BLaER1 (cell line): Measurements from ENCODE around the gene NFIX.
A peak's percentile ranks its signal among the peaks of the same experiment; 100 is the strongest.

ENCODE experiments used
- H3K27ac ChIP-seq: shearing (Covaris generic); formaldehyde crosslinking; 2 replicates; pipeline ENCODE4 v1.8.1; 2022
- H3K27me3 ChIP-seq: shearing (Covaris generic); formaldehyde crosslinking; 2 replicates; pipeline ENCODE4 v1.8.1; 2022
- H3K36me3 ChIP-seq: shearing (Covaris generic); formaldehyde crosslinking; 2 replicates; pipeline ENCODE4 v1.8.1; 2022
- H3K4me1 ChIP-seq: shearing (Covaris generic); formaldehyde crosslinking; 2 replicates; pipeline ENCODE4 v1.8.1; 2022
- H3K4me2 ChIP-seq: shearing (Covaris generic); formaldehyde crosslinking; 2 replicates; pipeline ENCODE4 v1.8.1; 2022
- H3K4me3 ChIP-seq: shearing (Covaris generic); formaldehyde crosslinking; 2 replicates; pipeline ENCODE4 v1.8.1; 2022
- H3K9ac ChIP-seq: shearing (Covaris generic); formaldehyde crosslinking; 2 replicates; pipeline ENCODE4 v1.8.1; 2022
- H3K9me3 ChIP-seq: shearing (Covaris generic); formaldehyde crosslinking; 2 replicates; pipeline ENCODE4 v1.8.1; 2022
- H4K20me1 ChIP-seq: shearing (Covaris generic); formaldehyde crosslinking; 2 replicates; pipeline ENCODE4 v1.8.1; 2022
- Cebpa-rat ChIP-seq: shearing (Covaris generic); IDR thresholded peaks from 2 replicates; pipeline ENCODE4 v1.8.1; 2022

The NFIX gene

DNA sequence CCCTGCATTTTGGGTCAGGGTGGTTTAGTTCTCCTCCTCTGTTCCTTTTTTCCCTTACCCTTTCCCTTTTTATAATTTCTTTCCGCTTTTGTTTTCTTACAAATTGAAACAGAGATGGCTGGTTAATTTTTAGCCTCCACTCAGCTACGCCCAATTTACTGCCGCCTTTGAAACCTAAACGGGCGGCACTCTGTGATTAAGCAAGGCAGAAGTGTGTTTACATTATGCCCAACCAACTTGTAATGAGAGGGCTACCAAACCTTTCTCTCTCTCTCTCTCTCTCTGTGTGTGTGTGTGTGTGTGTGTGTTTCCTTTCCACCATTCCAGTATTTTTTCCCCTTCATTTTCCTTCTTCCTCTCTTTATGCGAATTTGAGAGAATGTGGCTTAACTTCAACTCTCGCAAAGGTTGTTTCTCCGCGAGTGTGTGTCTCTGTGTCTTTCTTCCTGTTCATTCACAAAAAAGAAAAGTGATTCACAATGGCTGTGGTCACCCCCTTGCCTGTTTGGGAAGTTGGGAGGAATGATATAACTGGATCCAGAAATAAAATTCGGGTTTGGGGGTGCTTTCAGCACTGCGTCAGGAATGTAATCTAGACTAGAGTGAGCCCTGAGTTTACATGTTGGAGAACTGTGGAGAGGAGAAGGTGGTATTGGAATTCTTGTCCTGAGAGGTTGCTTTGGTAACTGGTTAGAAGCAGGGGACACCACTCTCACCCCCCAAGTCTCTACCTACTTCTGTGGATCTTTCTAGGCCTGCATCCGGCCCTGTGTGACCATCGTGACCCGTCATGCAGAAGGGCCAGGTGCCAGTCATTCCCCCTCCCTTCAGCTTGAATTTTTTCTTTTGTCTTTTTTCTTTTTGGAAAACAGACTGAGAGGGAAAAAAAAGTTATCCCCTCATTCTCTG is 31.4 kb downstream of the NFIX start:
- peaks cover 78% of the 10 kb centered on the region for H4K20me1 ChIP-seq
- no peak overlapping the region for H3K4me3 ChIP-seq
- H3K27me3 ChIP-seq: peaks cover 20% of the 10 kb centered on the region
- peaks cover 86% of the 10 kb centered on the region for H3K4me1 ChIP-seq
- no peaks in the 10 kb centered on the region for H3K9me3 ChIP-seq
- TF ChIP-seq Cebpa-rat: no peak
- no peak overlapping the region; the same call in 1 of the 2 replicates for H3K27ac ChIP-seq
- H3K9ac ChIP-seq: peak overlapping the region; percentile 68; the same call in 1 of the 2 replicates
- H3K4me2 ChIP-seq: peak overlapping the region; percentile 98
- peaks cover 57% of the 10 kb centered on the region for H3K36me3 ChIP-seq

DNA sequence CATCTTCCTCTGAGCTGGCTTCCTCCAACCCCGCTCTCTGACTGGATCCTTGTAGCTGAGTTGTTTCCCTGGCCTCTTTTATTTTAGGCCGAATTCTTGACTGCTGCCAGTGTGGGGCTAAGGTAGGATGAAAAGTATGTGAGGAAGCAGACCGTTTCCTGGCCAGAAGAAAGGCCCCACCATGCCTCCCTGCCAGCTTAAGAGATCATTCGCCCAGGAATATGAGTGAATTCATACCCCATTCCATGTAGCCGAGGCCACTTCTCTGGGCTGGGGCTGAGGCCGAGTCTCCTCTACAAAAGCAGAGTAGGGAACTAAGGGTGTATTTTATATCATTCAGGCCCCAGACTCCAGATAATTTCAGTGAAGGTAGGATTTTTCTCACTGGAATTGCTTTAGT is 32.3 kb downstream of the NFIX start:
- TF ChIP-seq Cebpa-rat: no peak
- peak overlapping the region; percentile 98 for H3K4me2 ChIP-seq
- no peak overlapping the region; the same call in 1 of the 2 replicates for H3K27ac ChIP-seq
- peaks cover 20% of the 10 kb centered on the region for H3K27me3 ChIP-seq
- peaks cover 87% of the 10 kb centered on the region for H3K4me1 ChIP-seq
- peak overlapping the region; percentile 68; the same call in 1 of the 2 replicates for H3K9ac ChIP-seq
- peaks cover 79% of the 10 kb centered on the region for H4K20me1 ChIP-seq
- H3K4me3 ChIP-seq: no peak overlapping the region
- no peaks in the 10 kb centered on the region for H3K9me3 ChIP-seq
- H3K36me3 ChIP-seq: peaks cover 59% of the 10 kb centered on the region

DNA sequence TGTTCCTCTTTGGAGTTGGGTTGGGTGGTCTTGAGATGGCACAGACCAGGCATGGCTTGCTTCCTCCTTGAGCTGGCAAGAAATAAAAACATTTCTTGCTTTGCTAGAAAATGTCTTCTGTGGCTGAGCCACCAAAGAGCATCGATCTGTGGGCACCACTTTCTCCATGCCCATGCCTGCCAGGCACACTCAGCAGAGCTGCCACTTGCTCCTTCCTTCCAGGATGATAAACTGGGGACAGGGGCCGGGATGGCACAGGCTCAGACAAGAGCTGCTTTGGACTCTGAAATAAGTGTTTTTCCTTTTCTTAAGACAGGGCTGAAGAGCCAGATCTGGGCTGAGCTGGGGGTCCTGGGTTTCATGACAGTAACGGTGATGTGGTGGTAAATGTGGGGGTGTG is 32.8 kb downstream of the NFIX start:
- peaks cover 81% of the 10 kb centered on the region for H4K20me1 ChIP-seq
- TF ChIP-seq Cebpa-rat: no peak
- H3K9ac ChIP-seq: peak overlapping the region; percentile 42
- peaks cover 19% of the 10 kb centered on the region for H3K27me3 ChIP-seq
- H3K4me1 ChIP-seq: peaks cover 92% of the 10 kb centered on the region
- H3K4me2 ChIP-seq: peak overlapping the region; percentile 98
- peak overlapping the region; percentile 11; the same call in 1 of the 2 replicates for H3K27ac ChIP-seq
- H3K4me3 ChIP-seq: no peak overlapping the region
- H3K36me3 ChIP-seq: peaks cover 61% of the 10 kb centered on the region
- no peaks in the 10 kb centered on the region for H3K9me3 ChIP-seq

DNA sequence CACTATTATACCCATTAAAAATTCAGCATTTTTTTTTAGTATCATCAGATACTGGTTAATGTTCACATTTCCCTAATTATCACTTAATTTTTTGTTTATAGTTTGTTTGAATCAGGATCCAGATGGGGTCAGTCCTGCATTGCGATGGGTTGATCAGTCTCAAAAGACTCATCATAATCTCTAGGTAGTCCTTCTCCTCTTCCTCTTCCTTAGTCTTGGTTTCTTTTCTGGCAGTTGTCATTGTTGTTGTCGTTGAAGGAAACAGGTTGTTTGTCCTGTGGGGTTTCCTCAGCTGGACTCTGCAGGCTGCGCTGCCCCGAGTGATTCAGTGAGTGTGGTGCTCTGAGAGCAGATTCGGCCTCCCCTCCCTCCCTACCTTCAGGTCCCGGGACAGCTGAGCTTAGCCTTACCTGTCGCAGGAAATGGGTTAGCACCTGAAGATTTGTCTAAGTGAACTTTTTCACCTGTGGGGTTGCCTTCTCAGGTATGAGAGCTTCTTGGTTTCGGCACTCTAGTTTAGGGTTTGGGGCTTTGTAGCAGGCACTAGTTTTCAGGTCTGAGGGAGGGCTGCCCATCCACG is 34.1 kb downstream of the NFIX start:
- H3K4me3 ChIP-seq: no peak overlapping the region
- peaks cover 88% of the 10 kb centered on the region for H4K20me1 ChIP-seq
- 0 out of 2 replicates have a peak overlapping the region, but pooled peaks have one; percentile 6 for H3K9ac ChIP-seq
- H3K4me2 ChIP-seq: peak overlapping the region; percentile 98
- H3K27ac ChIP-seq: peak overlapping the region; percentile 49; the same call in 1 of the 2 replicates
- TF ChIP-seq Cebpa-rat: no peak
- H3K9me3 ChIP-seq: no peaks in the 10 kb centered on the region
- peaks cover 61% of the 10 kb centered on the region for H3K36me3 ChIP-seq
- peaks cover 100% of the 10 kb centered on the region for H3K4me1 ChIP-seq
- peaks cover 11% of the 10 kb centered on the region for H3K27me3 ChIP-seq

DNA sequence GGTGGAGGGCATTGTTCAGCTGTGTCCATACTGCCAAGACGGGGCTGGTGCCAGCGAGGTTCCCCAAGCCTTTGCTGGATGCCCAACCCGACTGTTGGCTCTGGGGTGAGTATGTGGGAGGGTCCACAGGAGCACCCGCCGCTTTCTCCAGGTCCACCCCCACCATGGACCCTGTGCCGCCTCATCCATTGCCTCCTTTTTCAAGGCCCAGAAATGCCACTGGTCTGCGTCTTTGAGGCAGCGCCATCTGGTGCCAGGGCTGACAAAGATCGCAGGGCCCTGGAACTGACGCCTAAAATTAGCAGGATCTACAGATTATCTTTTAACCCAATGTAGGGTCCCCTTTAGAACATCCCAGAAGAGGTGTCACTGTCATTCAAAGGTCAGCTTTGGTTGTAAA is 34.6 kb downstream of the NFIX start:
- Histone ChIP-seq H3K4me3 (no peak overlapping the region), H3K9me3 (no peaks in the 10 kb centered on the region), H3K4me1 (peaks cover 98% of the 10 kb centered on the region), H4K20me1 (peaks cover 88% of the 10 kb centered on the region), H3K27me3 (peaks cover 6% of the 10 kb centered on the region), H3K36me3 (peaks cover 57% of the 10 kb centered on the region), H3K4me2 (peak overlapping the region; percentile 98), H3K9ac (no peak overlapping the region), H3K27ac (no peak overlapping the region)
- no peak for TF ChIP-seq Cebpa-rat

DNA sequence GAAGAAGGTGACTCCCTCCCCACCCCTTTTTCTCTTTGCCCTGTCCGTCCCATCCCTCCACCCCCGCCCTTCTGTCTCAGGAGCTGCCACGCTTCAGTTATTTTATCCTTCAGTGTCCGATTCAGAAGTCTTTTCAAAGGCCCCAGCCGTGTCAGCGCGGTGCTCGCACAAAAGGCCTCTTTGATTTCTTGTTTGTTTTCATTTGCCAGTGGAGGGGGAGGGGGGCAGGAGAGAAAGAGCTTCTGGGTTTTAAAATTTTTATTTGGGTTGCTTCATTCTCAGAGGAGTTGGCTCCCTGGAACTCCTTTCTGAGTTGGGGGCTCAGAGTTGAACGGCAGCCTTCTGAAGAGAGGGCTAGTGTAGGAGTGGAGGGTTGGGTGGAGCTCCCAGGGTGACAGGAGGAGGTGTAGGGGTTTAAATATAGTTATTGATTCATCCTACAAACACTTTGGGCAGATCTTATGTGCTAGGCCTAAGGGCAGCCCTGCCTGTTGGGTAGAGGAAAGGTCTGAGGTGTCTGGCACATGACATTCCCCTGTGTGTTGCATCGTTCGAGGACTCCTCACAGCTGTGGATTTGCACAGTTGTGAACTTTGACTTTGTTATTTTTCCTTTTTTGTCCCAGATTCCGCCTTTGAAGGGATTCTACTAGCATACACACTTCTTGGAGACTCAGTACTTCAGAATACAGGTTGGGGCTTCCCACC is 36.8 kb downstream of the NFIX start:
- Histone ChIP-seq H3K4me3 (no peak overlapping the region; the same call in 1 of the 2 replicates), H3K27ac (peak overlapping the region; percentile 66), H3K27me3 (no peaks in the 10 kb centered on the region), H3K9me3 (no peaks in the 10 kb centered on the region), H3K4me2 (peak overlapping the region; percentile 80), H3K4me1 (peaks cover 97% of the 10 kb centered on the region), H3K9ac (peak overlapping the region; percentile 64), H4K20me1 (peaks cover 92% of the 10 kb centered on the region), H3K36me3 (peaks cover 46% of the 10 kb centered on the region)
- no peak for TF ChIP-seq Cebpa-rat

DNA sequence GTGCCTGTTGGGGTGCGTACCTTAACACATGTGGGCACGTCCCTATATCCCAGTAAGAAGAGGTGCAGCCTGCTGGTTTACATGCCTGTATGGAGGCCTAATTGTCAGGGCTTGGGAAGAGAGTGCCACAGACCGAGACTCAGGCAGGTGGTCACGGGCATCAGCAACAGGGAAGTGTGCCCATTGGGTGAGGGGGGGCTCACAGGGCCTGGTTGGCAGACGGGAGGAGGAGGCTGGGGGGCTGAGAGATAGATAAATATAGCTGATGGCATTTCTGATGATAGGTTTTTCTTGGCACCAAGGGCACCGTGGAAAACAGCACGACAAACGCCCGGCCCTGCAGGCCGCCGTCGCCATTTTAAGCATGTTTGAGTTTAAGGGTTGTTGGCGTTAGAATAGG is 37.6 kb downstream of the NFIX start:
- no peaks in the 10 kb centered on the region for H3K27me3 ChIP-seq
- H3K4me2 ChIP-seq: peak overlapping the region; percentile 80
- H3K4me1 ChIP-seq: peaks cover 97% of the 10 kb centered on the region
- peaks cover 42% of the 10 kb centered on the region for H3K36me3 ChIP-seq
- H3K9ac ChIP-seq: peak overlapping the region; percentile 64; the same call in 1 of the 2 replicates
- no peak overlapping the region for H3K4me3 ChIP-seq
- TF ChIP-seq Cebpa-rat: no peak
- H4K20me1 ChIP-seq: peaks cover 93% of the 10 kb centered on the region
- H3K9me3 ChIP-seq: no peaks in the 10 kb centered on the region
- H3K27ac ChIP-seq: no peak overlapping the region

DNA sequence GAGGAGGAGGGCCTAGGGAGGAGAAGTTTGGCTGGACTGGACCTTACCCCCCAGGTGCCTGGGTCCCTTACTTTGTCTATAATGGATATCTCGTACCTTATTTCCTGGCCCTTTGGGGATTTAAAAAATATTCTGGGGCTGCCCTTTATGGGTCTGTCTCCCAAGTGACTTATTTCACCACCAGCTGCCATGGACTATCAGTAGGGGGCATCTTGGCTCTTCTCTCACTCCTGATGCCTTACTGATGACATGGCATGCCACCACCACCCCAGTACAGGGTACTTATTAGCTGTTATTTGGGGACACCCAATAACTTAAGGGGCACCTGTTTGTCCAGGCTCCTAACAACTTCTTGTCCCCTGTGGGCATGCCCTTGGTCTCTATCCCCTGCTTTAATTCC is 38.0 kb downstream of the NFIX start:
- no peaks in the 10 kb centered on the region for H3K9me3 ChIP-seq
- no peak overlapping the region for H3K27ac ChIP-seq
- peaks cover 93% of the 10 kb centered on the region for H4K20me1 ChIP-seq
- H3K4me1 ChIP-seq: peaks cover 97% of the 10 kb centered on the region
- no peak overlapping the region for H3K4me3 ChIP-seq
- H3K9ac ChIP-seq: 0 out of 2 replicates have a peak overlapping the region, but pooled peaks have one; percentile 64
- no peaks in the 10 kb centered on the region for H3K27me3 ChIP-seq
- TF ChIP-seq Cebpa-rat: no peak
- H3K4me2 ChIP-seq: peak overlapping the region; percentile 80
- peaks cover 42% of the 10 kb centered on the region for H3K36me3 ChIP-seq

DNA sequence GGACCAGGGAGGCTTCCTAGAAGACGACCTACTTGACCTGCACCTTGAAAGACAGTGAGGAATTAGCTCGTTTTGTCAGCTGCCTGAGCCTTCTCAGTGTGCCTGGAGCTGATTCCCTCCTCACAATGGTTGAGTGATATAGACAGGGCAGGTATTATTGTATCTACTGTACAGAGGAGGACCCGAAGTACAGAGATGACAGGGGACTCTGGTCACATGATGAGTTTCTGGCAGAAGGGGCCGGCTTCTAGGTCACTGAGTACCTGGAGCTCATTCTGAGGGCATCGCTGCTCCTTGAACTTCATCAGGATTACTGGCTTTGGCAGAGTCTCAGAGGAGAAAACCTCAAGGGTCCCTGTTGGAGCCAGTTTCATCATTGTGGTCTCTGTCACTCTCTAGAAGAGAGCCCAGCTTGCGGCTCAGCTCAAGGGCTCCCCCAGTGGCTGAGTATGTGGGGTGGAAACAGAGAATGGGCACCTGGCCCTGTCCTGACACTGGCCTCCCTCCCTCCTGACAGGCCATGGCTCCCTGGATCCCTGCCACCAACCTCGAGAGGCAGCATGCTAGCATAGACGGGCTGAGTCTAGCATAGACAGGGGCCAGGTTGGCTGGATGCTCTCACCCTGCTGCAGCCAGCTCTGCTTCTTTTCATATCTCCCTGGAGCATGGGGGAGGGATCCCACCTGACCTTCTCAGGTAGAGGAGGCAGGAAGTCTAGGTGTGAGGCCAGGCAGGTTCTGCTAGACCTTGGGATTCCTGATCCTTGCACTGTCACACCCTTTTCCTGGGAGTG is 38.7 kb downstream of the NFIX start:
- H4K20me1 ChIP-seq: peaks cover 99% of the 10 kb centered on the region
- TF ChIP-seq Cebpa-rat: no peak
- peaks cover 89% of the 10 kb centered on the region for H3K4me1 ChIP-seq
- H3K9ac ChIP-seq: no peak overlapping the region
- peaks cover 42% of the 10 kb centered on the region for H3K36me3 ChIP-seq
- no peak overlapping the region for H3K4me3 ChIP-seq
- H3K27me3 ChIP-seq: no peaks in the 10 kb centered on the region
- peak overlapping the region; percentile 80 for H3K4me2 ChIP-seq
- H3K9me3 ChIP-seq: no peaks in the 10 kb centered on the region
- no peak overlapping the region for H3K27ac ChIP-seq
